Lower leg skin (tissue), 3 donors: ENCODE results near the gene CCHCR1.

Experiments
- POLR2A ChIP-seq, 2 donors: fragments of 450-650 bp; IDR thresholded peaks; one replicate each; pipeline ENCODE4 v1.6.1; 2016 to 2017; ENCODE audit warnings: antibody characterized with exemption in 2 of 2, mild to moderate bottlenecking in 1 of 2, moderate library complexity in 1 of 2
- TF ChIP-seq, protein P1 (sequence below), 3 donors: fragments of 450-650 bp; IDR thresholded peaks; one replicate each; pipeline ENCODE4 v1.5.1; 2016; ENCODE audit warnings: antibody characterized with exemption in 3 of 3, mild to moderate bottlenecking in 3 of 3, moderate library complexity in 2 of 3

DNA sequence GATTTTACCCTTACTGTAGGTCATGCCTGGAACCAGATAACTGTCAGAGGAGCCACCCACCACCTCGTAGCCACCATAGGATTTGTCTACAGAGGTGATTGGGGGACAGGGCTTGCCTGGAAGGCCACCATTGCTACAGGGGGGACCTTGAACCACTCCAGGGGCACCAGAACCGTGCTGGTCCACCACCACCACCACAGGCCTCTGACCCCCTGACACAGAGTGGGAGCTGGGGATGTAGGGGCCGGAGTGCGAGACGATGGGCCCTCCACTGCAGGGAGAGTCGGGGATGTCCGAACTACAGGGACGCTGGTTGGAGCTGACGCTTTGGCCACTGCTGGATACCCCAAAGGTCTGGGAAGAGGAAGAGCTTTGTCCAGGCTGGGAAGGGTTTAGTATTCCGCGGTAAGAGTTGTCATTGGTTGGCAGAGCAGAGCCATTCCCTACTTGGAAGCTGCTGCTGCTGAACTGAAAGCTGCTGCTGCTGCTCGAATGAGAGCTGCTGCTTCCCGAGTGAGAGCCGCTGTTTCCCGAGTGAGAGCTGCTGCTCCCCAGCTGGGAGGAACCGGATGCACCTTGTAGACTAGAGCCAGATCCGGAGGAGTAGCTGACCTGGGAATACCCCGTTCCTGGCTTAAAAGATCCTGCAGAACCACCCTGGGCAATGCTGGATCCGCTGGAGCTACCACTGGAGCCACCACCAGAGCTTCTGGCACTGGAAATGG is 40.8 kb downstream of the CCHCR1 start:
- TF ChIP-seq, protein P1, sequence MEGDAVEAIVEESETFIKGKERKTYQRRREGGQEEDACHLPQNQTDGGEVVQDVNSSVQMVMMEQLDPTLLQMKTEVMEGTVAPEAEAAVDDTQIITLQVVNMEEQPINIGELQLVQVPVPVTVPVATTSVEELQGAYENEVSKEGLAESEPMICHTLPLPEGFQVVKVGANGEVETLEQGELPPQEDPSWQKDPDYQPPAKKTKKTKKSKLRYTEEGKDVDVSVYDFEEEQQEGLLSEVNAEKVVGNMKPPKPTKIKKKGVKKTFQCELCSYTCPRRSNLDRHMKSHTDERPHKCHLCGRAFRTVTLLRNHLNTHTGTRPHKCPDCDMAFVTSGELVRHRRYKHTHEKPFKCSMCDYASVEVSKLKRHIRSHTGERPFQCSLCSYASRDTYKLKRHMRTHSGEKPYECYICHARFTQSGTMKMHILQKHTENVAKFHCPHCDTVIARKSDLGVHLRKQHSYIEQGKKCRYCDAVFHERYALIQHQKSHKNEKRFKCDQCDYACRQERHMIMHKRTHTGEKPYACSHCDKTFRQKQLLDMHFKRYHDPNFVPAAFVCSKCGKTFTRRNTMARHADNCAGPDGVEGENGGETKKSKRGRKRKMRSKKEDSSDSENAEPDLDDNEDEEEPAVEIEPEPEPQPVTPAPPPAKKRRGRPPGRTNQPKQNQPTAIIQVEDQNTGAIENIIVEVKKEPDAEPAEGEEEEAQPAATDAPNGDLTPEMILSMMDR (IDR thresholded peaks at IDR 0.05), result no peak
- no peak for TF ChIP-seq POLR2A (IDR thresholded peaks at IDR 0.05)
